HepG2 (cell line): ENCODE results near the gene LEAP2. TPM values are rescaled to one million over a fixed set of nuclear protein-coding genes. Genes with fewer than 3 reads are reported as not detected.

Experiments
- CHD4 ChIP-seq: fragments of 200-600 bp; sonication (generic); IDR thresholded peaks from 2 replicates; pipeline ENCODE4 v1.7.0; 2017; ENCODE audit warnings: mild to moderate bottlenecking, low read length, borderline replicate concordance
- DMAP1 ChIP-seq: IDR thresholded peaks from 2 replicates; pipeline ENCODE4 v1.6.1; 2016
- DNMT3B ChIP-seq: conservative IDR thresholded peaks from 2 replicates; pipeline ENCODE4 v1.6.1; 2016; ENCODE audit warnings: missing biosample characterization, control low read depth
- GPN1 ChIP-seq: sonication (generic); formaldehyde crosslinking; IDR thresholded peaks from 2 replicates; pipeline ENCODE4 v1.5.1; 2020; ENCODE audit warnings: missing genetic modification reagents, borderline replicate concordance
- HES4 ChIP-seq: sonication (generic); formaldehyde crosslinking; IDR thresholded peaks from 2 replicates; pipeline ENCODE4 v1.9.0; 2021; ENCODE audit warnings: mild to moderate bottlenecking, missing genetic modification reagents, borderline replicate concordance
- NFE2L1 ChIP-seq: sonication (generic); formaldehyde crosslinking; IDR thresholded peaks from 2 replicates; pipeline ENCODE4 v1.4.0; 2020; ENCODE audit warnings: missing genetic modification reagents, mild to moderate bottlenecking, borderline replicate concordance
- ONECUT2 ChIP-seq: sonication (generic); formaldehyde crosslinking; IDR thresholded peaks from 2 replicates; pipeline ENCODE4 v1.4.0; 2020; ENCODE audit warnings: missing genetic modification reagents
- PLRG1 ChIP-seq: fragments of 450-650 bp; conservative IDR thresholded peaks from 2 replicates; pipeline ENCODE4 v1.6.1; 2016
- POLR2AphosphoS2 ChIP-seq: IDR thresholded peaks from 2 replicates; pipeline ENCODE4 v1.6.1; 2011; ENCODE audit warnings: low read depth, low read length, improper control_type of control experiment
- TAF1 ChIP-seq: sonication (generic); formaldehyde crosslinking; IDR thresholded peaks from 2 replicates; pipeline ENCODE4 v1.4.0; 2020; ENCODE audit warnings: missing genetic modification reagents
- TEAD3 ChIP-seq: optimal IDR thresholded peaks from 2 replicates; pipeline ENCODE3; 2016; ENCODE audit warnings: borderline replicate concordance
- ZNF567 ChIP-seq: sonication (generic); formaldehyde crosslinking; IDR thresholded peaks from 2 replicates; pipeline ENCODE4 v1.8.1; 2023; ENCODE audit warnings: mild to moderate bottlenecking, missing genetic modification reagents, borderline replicate concordance
- ZNF589 ChIP-seq: sonication (generic); formaldehyde crosslinking; conservative IDR thresholded peaks from 2 replicates; pipeline ENCODE4 v1.8.0; 2022; ENCODE audit warnings: mild to moderate bottlenecking, moderate library complexity, missing genetic modification reagents
- ZNF652 ChIP-seq: IDR thresholded peaks from 2 replicates; pipeline ENCODE4 v1.6.1; 2016; ENCODE audit warnings: low read depth, borderline replicate concordance
- ZNF792 ChIP-seq: IDR thresholded peaks from 2 replicates; pipeline ENCODE4 v1.6.1; 2016
- polyA plus RNA-seq, 8 experiments: library from polyadenylated mRNA; depleted of rRNA in 3 of 8; stranded (reverse) in 7 of 8; unstranded in 1 of 8; fragments of >200 nt; fragmentation: Illumina TruSeq in 4 of 8; extraction: Trizol in 4 of 8; gene quantifications; 2 replicates each; pipeline versions ENCODE4 v1.2.1 to v1.2.3, GENCODE V29; 2011 to 2016; ENCODE audit warnings: low read depth in 4 of 8, missing spikeins in 1 of 8, mixed read lengths in 1 of 8; ENCODE audit not compliant: insufficient read depth in 1 of 8
- total RNA-seq, 5 experiments: library from RNA; depleted of rRNA; stranded (reverse); fragments of >200 nt; fragmentation: Illumina TruSeq; extraction: Trizol; gene quantifications; 2 replicates each; pipeline ENCODE4 v1.2.3, GENCODE V29; 2016; ENCODE audit warnings: low read depth in 1 of 5
- TF ChIP-seq, protein P1 (sequence below): sonication (generic); formaldehyde crosslinking; IDR thresholded peaks from 2 replicates; pipeline ENCODE4 v1.5.0; 2020; ENCODE audit warnings: mild to moderate bottlenecking, missing genetic modification reagents
- TF ChIP-seq, protein P2 (sequence below): sonication (generic); formaldehyde crosslinking; IDR thresholded peaks from 2 replicates; pipeline ENCODE4 v1.8.1; 2023; ENCODE audit warnings: mild to moderate bottlenecking, moderate library complexity, missing genetic modification reagents
- TF ChIP-seq, protein P3 (sequence below): sonication (generic); formaldehyde crosslinking; IDR thresholded peaks from 2 replicates; pipeline ENCODE4 v1.5.0; 2020; ENCODE audit warnings: mild to moderate bottlenecking, missing genetic modification reagents, borderline replicate concordance
- TF ChIP-seq, protein P4 (sequence below): sonication (generic); formaldehyde crosslinking; IDR thresholded peaks from 2 replicates; pipeline ENCODE4 v1.5.0; 2020; ENCODE audit warnings: mild to moderate bottlenecking, missing genetic modification reagents

LEAP2 gene
- total and polyA plus RNA-seq, 2 of the 13 experiments (the other 11 are each of a cell fraction or from before 2014, with no cell fraction given), result 23.9 to 51.9 TPM

DNA sequence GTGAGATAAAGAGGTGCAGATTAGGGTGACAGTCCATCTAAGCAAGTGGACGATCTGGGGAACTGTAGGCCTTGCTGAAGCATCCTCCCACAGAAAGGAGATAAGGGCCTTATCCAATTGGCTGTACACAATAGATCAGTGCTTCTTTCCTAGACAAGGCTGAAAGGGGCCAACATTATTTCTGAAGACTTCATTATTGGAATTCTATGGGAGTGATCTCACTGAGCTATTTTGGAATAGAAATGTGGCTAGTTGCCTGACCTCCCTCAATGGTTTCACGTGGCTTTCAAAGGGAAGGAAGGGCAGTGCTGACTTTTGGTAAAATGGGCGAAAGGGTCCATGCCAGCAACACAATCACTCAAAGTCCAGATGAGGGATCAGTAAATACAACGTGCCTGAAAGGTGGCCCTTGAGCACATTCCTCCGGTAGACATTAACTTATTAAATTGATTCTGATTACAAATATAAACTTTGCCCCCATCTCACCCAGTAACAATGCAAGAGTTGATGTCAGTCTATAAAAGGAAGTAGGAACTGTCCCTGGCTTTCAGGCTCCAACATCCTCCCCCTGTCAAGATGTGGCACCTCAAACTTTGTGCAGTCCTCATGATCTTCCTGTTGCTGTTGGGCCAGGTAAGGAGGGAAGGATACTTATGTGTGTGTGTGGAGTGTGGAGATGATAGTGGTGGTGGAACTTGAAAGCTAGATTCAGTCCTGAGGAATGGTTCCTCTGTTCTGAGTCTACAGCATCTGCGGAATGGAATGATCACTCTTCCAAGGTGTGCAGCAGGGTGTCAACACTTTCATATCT is at the start of gene LEAP2 (continued):
- TF ChIP-seq DNMT3B (no peak), ONECUT2 (0 out of 2 replicates have a peak, but pooled peaks have one; percentile 30), ZNF652 (CRISPR knock-in tag) (no peak), GPN1 (CRISPR knock-in tag) (no peak), ZNF589 (CRISPR knock-in tag) (peak; percentile 74; the same call in 1 of the 2 replicates), POLR2AphosphoS2 (peak; percentile 99), TAF1 (CRISPR knock-in tag) (0 out of 2 replicates have a peak, but pooled peaks have one; percentile 20), ZNF567 (CRISPR knock-in tag) (no peak), NFE2L1 (CRISPR knock-in tag) (no peak), ZNF792 (CRISPR knock-in tag) (peak; percentile 76), PLRG1 (no peak), HES4 (no peak), TEAD3 (peak; percentile 97), CHD4 (peak; percentile 74; the same call in 1 of the 2 replicates), DMAP1 (CRISPR knock-in tag) (peak; percentile 60)
- TF ChIP-seq, protein P1, sequence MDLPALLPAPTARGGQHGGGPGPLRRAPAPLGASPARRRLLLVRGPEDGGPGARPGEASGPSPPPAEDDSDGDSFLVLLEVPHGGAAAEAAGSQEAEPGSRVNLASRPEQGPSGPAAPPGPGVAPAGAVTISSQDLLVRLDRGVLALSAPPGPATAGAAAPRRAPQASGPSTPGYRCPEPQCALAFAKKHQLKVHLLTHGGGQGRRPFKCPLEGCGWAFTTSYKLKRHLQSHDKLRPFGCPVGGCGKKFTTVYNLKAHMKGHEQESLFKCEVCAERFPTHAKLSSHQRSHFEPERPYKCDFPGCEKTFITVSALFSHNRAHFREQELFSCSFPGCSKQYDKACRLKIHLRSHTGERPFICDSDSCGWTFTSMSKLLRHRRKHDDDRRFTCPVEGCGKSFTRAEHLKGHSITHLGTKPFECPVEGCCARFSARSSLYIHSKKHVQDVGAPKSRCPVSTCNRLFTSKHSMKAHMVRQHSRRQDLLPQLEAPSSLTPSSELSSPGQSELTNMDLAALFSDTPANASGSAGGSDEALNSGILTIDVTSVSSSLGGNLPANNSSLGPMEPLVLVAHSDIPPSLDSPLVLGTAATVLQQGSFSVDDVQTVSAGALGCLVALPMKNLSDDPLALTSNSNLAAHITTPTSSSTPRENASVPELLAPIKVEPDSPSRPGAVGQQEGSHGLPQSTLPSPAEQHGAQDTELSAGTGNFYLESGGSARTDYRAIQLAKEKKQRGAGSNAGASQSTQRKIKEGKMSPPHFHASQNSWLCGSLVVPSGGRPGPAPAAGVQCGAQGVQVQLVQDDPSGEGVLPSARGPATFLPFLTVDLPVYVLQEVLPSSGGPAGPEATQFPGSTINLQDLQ (CRISPR knock-in tag), result no peak
- TF ChIP-seq, protein P2, sequence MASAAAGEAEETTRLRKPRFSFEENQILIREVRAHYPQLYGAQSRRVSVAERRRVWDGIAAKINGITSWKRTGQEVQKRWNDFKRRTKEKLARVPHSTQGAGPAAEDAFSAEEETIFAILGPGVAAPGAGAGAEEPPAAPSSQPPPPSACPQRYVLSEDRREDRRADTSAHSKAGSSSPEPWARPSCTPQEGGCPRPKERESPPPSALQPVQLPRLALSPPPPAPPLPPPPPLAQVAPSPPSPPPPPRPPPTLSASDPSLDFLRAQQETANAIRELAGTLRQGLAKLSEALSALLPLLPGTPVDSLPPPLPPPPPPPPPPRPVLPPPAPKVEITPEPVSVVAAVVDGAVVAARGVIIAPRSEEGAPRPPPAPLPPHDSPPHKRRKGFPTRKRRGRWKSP, result 0 out of 2 replicates have a peak, but pooled peaks have one; percentile 49
- TF ChIP-seq, protein P3, sequence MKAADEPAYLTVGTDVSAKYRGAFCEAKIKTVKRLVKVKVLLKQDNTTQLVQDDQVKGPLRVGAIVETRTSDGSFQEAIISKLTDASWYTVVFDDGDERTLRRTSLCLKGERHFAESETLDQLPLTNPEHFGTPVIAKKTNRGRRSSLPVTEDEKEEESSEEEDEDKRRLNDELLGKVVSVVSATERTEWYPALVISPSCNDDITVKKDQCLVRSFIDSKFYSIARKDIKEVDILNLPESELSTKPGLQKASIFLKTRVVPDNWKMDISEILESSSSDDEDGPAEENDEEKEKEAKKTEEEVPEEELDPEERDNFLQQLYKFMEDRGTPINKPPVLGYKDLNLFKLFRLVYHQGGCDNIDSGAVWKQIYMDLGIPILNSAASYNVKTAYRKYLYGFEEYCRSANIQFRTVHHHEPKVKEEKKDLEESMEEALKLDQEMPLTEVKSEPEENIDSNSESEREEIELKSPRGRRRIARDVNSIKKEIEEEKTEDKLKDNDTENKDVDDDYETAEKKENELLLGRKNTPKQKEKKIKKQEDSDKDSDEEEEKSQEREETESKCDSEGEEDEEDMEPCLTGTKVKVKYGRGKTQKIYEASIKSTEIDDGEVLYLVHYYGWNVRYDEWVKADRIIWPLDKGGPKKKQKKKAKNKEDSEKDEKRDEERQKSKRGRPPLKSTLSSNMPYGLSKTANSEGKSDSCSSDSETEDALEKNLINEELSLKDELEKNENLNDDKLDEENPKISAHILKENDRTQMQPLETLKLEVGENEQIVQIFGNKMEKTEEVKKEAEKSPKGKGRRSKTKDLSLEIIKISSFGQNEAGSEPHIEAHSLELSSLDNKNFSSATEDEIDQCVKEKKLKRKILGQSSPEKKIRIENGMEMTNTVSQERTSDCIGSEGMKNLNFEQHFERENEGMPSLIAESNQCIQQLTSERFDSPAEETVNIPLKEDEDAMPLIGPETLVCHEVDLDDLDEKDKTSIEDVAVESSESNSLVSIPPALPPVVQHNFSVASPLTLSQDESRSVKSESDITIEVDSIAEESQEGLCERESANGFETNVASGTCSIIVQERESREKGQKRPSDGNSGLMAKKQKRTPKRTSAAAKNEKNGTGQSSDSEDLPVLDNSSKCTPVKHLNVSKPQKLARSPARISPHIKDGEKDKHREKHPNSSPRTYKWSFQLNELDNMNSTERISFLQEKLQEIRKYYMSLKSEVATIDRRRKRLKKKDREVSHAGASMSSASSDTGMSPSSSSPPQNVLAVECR (CRISPR knock-in tag), result peak; percentile 73; the same call in 1 of the 2 replicates
- TF ChIP-seq, protein P4, sequence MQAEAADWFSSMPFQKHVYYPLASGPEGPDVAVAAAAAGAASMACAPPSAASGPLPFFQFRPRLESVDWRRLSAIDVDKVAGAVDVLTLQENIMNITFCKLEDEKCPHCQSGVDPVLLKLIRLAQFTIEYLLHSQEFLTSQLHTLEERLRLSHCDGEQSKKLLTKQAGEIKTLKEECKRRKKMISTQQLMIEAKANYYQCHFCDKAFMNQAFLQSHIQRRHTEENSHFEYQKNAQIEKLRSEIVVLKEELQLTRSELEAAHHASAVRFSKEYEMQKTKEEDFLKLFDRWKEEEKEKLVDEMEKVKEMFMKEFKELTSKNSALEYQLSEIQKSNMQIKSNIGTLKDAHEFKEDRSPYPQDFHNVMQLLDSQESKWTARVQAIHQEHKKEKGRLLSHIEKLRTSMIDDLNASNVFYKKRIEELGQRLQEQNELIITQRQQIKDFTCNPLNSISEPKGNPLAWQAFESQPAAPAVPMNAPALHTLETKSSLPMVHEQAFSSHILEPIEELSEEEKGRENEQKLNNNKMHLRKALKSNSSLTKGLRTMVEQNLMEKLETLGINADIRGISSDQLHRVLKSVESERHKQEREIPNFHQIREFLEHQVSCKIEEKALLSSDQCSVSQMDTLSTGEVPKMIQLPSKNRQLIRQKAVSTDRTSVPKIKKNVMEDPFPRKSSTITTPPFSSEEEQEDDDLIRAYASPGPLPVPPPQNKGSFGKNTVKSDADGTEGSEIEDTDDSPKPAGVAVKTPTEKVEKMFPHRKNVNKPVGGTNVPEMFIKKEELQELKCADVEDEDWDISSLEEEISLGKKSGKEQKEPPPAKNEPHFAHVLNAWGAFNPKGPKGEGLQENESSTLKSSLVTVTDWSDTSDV (CRISPR knock-in tag), result no peak; the same call in 1 of the 2 replicates
